ENCODE results near the gene ZBTB47.

- TF ChIP-seq, protein P1, sequence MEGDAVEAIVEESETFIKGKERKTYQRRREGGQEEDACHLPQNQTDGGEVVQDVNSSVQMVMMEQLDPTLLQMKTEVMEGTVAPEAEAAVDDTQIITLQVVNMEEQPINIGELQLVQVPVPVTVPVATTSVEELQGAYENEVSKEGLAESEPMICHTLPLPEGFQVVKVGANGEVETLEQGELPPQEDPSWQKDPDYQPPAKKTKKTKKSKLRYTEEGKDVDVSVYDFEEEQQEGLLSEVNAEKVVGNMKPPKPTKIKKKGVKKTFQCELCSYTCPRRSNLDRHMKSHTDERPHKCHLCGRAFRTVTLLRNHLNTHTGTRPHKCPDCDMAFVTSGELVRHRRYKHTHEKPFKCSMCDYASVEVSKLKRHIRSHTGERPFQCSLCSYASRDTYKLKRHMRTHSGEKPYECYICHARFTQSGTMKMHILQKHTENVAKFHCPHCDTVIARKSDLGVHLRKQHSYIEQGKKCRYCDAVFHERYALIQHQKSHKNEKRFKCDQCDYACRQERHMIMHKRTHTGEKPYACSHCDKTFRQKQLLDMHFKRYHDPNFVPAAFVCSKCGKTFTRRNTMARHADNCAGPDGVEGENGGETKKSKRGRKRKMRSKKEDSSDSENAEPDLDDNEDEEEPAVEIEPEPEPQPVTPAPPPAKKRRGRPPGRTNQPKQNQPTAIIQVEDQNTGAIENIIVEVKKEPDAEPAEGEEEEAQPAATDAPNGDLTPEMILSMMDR (optimal IDR thresholded peaks at IDR 0.05 in 1 of 3, IDR thresholded peaks at IDR 0.05 in 1 of 3, conservative IDR thresholded peaks at IDR 0.05 in 1 of 3; ENCODE audit: extremely low read depth in 1 of 3, insufficient read depth in 2 of 3, low read length in 3 of 3): no peak
- no peak for TF ChIP-seq EZH2 (IDR thresholded peaks at IDR 0.05; ENCODE audit: low read length)
These were observed 16.5 kb upstream of the ZBTB47 start for GRCh38 chr3:42637001-42637400.
